GM23338 (cell line): Measurements from ENCODE around the gene STK36. TPM values are rescaled to one million over a fixed set of nuclear protein-coding genes. Genes with fewer than 3 reads are reported as not detected.

Experiments
- ATAC-seq: fragments of 200-7000 bp; cut with Tn5 transposase; 3 replicates; pipeline ENCODE4 v1.9.1; 2020
- DNase-seq: peaks from one replicate; pipeline ENCODE4 v3.0.0-alpha.2; 2015; ENCODE audit warnings: low spot score
- H2AFZ ChIP-seq: fragments of 200-600 bp; sonication (generic); 2 replicates; pipeline ENCODE4 v1.8.0; 2016; ENCODE audit warnings: antibody characterized with exemption, mild to moderate bottlenecking, moderate library complexity
- H3F3A ChIP-seq: fragments of 200-600 bp; sonication (generic); replicated peaks from 2 replicates; pipeline ENCODE4 v1.8.0; 2017; ENCODE audit warnings: antibody characterized with exemption, mixed run types, low read depth
- H3K27ac ChIP-seq: fragments of 200-600 bp; sonication (generic); 2 replicates; pipeline ENCODE4 v1.6.1; 2016; ENCODE audit warnings: low read depth
- H3K27me3 ChIP-seq: fragments of 200-600 bp; sonication (generic); 2 replicates; pipeline ENCODE4 v1.8.0; 2016; ENCODE audit warnings: mild to moderate bottlenecking, mixed run types, moderate library complexity; ENCODE audit not compliant: insufficient read depth
- H3K36me3 ChIP-seq: fragments of 200-600 bp; sonication (generic); 2 replicates; pipeline ENCODE4 v1.8.0; 2016; ENCODE audit warnings: mild to moderate bottlenecking; ENCODE audit not compliant: insufficient read depth
- H3K4me1 ChIP-seq: fragments of 200-600 bp; sonication (generic); 2 replicates; pipeline ENCODE4 v1.8.0; 2016; ENCODE audit warnings: mild to moderate bottlenecking, moderate library complexity; ENCODE audit not compliant: insufficient read depth
- H3K4me2 ChIP-seq: fragments of 200-600 bp; sonication (generic); 2 replicates; pipeline ENCODE4 v1.7.1; 2017; ENCODE audit warnings: mixed run types
- H3K4me3 ChIP-seq: fragments of 200-600 bp; sonication (generic); 2 replicates; pipeline ENCODE4 v1.6.1; 2016; ENCODE audit warnings: mixed run types
- H3K79me2 ChIP-seq: fragments of 200-600 bp; sonication (generic); replicated peaks from 2 replicates; pipeline ENCODE4 v1.8.0; 2017; ENCODE audit warnings: mild to moderate bottlenecking; ENCODE audit not compliant: insufficient read depth
- H3K9me2 ChIP-seq: fragments of 200-600 bp; sonication (generic); 2 replicates; pipeline ENCODE4 v1.8.0; 2017; ENCODE audit not compliant: insufficient read depth
- H4K20me1 ChIP-seq: fragments of 200-600 bp; sonication (generic); replicated peaks from 2 replicates; pipeline ENCODE4 v1.8.0; 2017; ENCODE audit warnings: mild to moderate bottlenecking; ENCODE audit not compliant: insufficient read depth
- H3K27ac Mint-ChIP-seq: 2 replicates; pipeline ENCODE4 v1.8.0; 2020; ENCODE audit warnings: inconsistent platforms, mild to moderate bottlenecking, moderate library complexity, mixed read lengths
- H3K27me3 Mint-ChIP-seq: 3 replicates; pipeline ENCODE4 v1.8.0; 2022; ENCODE audit warnings: low read depth, mild to moderate bottlenecking, moderate library complexity, mixed read lengths, inconsistent platforms; ENCODE audit not compliant: insufficient read depth, poor library complexity
- H3K36me3 Mint-ChIP-seq: 3 replicates; pipeline ENCODE4 v1.8.0; 2021; ENCODE audit warnings: low read depth, mild to moderate bottlenecking, inconsistent platforms, moderate library complexity, mixed read lengths
- H3K4me1 Mint-ChIP-seq: 3 replicates; pipeline ENCODE4 v1.8.0; 2020; ENCODE audit warnings: mild to moderate bottlenecking, inconsistent platforms, mixed read lengths
- H3K4me3 Mint-ChIP-seq: 3 replicates; pipeline ENCODE4 v1.8.0; 2021; ENCODE audit warnings: moderate library complexity, mild to moderate bottlenecking, inconsistent platforms, mixed read lengths
- H3K9me3 Mint-ChIP-seq: 3 replicates; pipeline ENCODE4 v1.8.0; 2020; ENCODE audit warnings: moderate library complexity, mild to moderate bottlenecking, inconsistent platforms, mixed read lengths
- CREB1 ChIP-seq: fragments of 250-450 bp; sonication (Bioruptor Pico); IDR thresholded peaks from 2 replicates; pipeline ENCODE4 v1.5.0; 2020; ENCODE audit warnings: low read depth, mild to moderate bottlenecking, moderate library complexity
- EZH2 ChIP-seq: fragments of 200-600 bp; sonication (generic); IDR thresholded peaks from one replicate; pipeline ENCODE4 v1.8.0; 2017; ENCODE audit warnings: antibody characterized with exemption, mild to moderate bottlenecking, low read depth; ENCODE audit not compliant: unreplicated experiment
- EZH2phosphoT487 ChIP-seq: fragments of 200-600 bp; sonication (generic); IDR thresholded peaks from one replicate; pipeline ENCODE4 v1.8.1; 2018; ENCODE audit warnings: antibody characterized with exemption; ENCODE audit not compliant: unreplicated experiment
- JUNB ChIP-seq: IDR thresholded peaks from one replicate; pipeline ENCODE4 v1.6.1; 2016; ENCODE audit warnings: antibody characterized with exemption; ENCODE audit not compliant: unreplicated experiment
- NANOG ChIP-seq: IDR thresholded peaks from 2 replicates; pipeline ENCODE4 v1.6.1; 2016; ENCODE audit warnings: antibody characterized with exemption, borderline replicate concordance
- POLR2AphosphoS5 ChIP-seq: IDR thresholded peaks from 2 replicates; pipeline ENCODE4 v1.6.1; 2016; ENCODE audit warnings: antibody characterized with exemption, low read depth
- STAT1 ChIP-seq: IDR thresholded peaks from one replicate; pipeline ENCODE4 v1.6.1; 2016; ENCODE audit warnings: antibody characterized with exemption; ENCODE audit not compliant: unreplicated experiment
- ZNF114 ChIP-seq: fragments of 250-450 bp; sonication (Bioruptor Pico); IDR thresholded peaks from 2 replicates; pipeline ENCODE4 v1.5.0; 2020; ENCODE audit warnings: mild to moderate bottlenecking, moderate library complexity
- ZNF331 ChIP-seq: fragments of 250-450 bp; sonication (Bioruptor Pico); IDR thresholded peaks from 2 replicates; pipeline ENCODE4 v1.5.0; 2020; ENCODE audit warnings: low read depth, mild to moderate bottlenecking, moderate library complexity
- polyA plus RNA-seq: library from polyadenylated mRNA; unstranded; fragments of >200 nt; fragmentation: Nextera tagmentation; extraction: Ambion mirVana; gene quantifications from 2 replicates; pipeline ENCODE4 v1.2.1, GENCODE V29; 2016
- total RNA-seq: library from RNA; depleted of rRNA; stranded (reverse); fragments of >200 nt; shearing (Covaris generic); gene quantifications from 2 replicates; pipeline ENCODE4 v1.2.3, GENCODE V29; 2014
- TF ChIP-seq, protein P1 (sequence below), 2 experiments: fragments of 200-600 bp in 1 of 2; sonication (generic) in 1 of 2; conservative IDR thresholded peaks; 2 replicates each; pipeline versions ENCODE4 v1.5.1 to v1.6.1; 2016 to 2017; ENCODE audit warnings: antibody characterized with exemption in 2 of 2, low read depth in 2 of 2, mild to moderate bottlenecking in 2 of 2, moderate library complexity in 1 of 2
- TF ChIP-seq, protein P2 (sequence below): IDR thresholded peaks from 2 replicates; pipeline ENCODE4 v1.6.1; 2016; ENCODE audit warnings: antibody characterized with exemption
- TF ChIP-seq, protein P3 (sequence below): fragments of 250-450 bp; sonication (Bioruptor Pico); IDR thresholded peaks from 2 replicates; pipeline ENCODE4 v1.5.0; 2020; ENCODE audit warnings: mild to moderate bottlenecking, moderate library complexity
- TF ChIP-seq, protein P4 (sequence below): IDR thresholded peaks from one replicate; pipeline ENCODE4 v1.6.1; 2018; ENCODE audit warnings: antibody characterized with exemption; ENCODE audit not compliant: unreplicated experiment

STK36 gene
- total and polyA plus RNA-seq, 2 experiments from 2014 or later = 21.2 to 26.3 TPM

DNA sequence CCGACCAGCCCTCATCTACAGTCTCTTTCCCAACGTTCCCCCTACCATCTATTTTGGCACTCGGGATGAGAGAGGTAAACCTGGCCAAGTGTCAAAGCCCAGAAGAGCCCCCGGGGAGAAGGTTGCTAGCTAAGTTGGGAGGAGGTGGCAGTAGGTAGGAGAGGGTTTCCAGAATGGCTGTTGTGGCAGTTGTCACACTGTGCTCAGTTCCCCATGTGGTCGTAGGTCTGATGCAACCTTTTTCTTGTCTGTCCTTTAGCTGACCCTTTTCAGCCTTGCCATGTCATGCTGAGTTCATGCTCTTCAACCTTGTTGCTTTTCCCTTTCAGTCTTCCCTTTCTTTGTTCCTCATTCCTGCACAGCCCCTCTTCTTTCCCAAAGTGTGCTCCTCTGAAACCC lies 73.3 kb downstream of the STK36 start:
- H3K27me3 ChIP-seq = no peaks in the 10 kb centered on the region
- H3K4me3 ChIP-seq = no peak overlapping the region
- no peak overlapping the region for H3K27ac ChIP-seq
- no peak overlapping the region for H3K4me3 Mint-ChIP-seq
- H3K36me3 ChIP-seq = peaks cover 36% of the 10 kb centered on the region
- TF ChIP-seq POLR2AphosphoS5 (no peak), ZNF331 (CRISPR knock-in tag) (no peak), CREB1 (CRISPR knock-in tag) (no peak), STAT1 (no peak), EZH2phosphoT487 (no peak), EZH2 (no peak), JUNB (no peak), NANOG (no peak), ZNF114 (CRISPR knock-in tag) (no peak)
- TF ChIP-seq, protein P1, sequence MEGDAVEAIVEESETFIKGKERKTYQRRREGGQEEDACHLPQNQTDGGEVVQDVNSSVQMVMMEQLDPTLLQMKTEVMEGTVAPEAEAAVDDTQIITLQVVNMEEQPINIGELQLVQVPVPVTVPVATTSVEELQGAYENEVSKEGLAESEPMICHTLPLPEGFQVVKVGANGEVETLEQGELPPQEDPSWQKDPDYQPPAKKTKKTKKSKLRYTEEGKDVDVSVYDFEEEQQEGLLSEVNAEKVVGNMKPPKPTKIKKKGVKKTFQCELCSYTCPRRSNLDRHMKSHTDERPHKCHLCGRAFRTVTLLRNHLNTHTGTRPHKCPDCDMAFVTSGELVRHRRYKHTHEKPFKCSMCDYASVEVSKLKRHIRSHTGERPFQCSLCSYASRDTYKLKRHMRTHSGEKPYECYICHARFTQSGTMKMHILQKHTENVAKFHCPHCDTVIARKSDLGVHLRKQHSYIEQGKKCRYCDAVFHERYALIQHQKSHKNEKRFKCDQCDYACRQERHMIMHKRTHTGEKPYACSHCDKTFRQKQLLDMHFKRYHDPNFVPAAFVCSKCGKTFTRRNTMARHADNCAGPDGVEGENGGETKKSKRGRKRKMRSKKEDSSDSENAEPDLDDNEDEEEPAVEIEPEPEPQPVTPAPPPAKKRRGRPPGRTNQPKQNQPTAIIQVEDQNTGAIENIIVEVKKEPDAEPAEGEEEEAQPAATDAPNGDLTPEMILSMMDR (conservative IDR thresholded peaks at IDR 0.05; ENCODE audit: low read depth in 2 of 2) = no peak
- TF ChIP-seq, protein P2, sequence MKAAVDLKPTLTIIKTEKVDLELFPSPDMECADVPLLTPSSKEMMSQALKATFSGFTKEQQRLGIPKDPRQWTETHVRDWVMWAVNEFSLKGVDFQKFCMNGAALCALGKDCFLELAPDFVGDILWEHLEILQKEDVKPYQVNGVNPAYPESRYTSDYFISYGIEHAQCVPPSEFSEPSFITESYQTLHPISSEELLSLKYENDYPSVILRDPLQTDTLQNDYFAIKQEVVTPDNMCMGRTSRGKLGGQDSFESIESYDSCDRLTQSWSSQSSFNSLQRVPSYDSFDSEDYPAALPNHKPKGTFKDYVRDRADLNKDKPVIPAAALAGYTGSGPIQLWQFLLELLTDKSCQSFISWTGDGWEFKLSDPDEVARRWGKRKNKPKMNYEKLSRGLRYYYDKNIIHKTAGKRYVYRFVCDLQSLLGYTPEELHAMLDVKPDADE = no peak
- TF ChIP-seq, protein P3, sequence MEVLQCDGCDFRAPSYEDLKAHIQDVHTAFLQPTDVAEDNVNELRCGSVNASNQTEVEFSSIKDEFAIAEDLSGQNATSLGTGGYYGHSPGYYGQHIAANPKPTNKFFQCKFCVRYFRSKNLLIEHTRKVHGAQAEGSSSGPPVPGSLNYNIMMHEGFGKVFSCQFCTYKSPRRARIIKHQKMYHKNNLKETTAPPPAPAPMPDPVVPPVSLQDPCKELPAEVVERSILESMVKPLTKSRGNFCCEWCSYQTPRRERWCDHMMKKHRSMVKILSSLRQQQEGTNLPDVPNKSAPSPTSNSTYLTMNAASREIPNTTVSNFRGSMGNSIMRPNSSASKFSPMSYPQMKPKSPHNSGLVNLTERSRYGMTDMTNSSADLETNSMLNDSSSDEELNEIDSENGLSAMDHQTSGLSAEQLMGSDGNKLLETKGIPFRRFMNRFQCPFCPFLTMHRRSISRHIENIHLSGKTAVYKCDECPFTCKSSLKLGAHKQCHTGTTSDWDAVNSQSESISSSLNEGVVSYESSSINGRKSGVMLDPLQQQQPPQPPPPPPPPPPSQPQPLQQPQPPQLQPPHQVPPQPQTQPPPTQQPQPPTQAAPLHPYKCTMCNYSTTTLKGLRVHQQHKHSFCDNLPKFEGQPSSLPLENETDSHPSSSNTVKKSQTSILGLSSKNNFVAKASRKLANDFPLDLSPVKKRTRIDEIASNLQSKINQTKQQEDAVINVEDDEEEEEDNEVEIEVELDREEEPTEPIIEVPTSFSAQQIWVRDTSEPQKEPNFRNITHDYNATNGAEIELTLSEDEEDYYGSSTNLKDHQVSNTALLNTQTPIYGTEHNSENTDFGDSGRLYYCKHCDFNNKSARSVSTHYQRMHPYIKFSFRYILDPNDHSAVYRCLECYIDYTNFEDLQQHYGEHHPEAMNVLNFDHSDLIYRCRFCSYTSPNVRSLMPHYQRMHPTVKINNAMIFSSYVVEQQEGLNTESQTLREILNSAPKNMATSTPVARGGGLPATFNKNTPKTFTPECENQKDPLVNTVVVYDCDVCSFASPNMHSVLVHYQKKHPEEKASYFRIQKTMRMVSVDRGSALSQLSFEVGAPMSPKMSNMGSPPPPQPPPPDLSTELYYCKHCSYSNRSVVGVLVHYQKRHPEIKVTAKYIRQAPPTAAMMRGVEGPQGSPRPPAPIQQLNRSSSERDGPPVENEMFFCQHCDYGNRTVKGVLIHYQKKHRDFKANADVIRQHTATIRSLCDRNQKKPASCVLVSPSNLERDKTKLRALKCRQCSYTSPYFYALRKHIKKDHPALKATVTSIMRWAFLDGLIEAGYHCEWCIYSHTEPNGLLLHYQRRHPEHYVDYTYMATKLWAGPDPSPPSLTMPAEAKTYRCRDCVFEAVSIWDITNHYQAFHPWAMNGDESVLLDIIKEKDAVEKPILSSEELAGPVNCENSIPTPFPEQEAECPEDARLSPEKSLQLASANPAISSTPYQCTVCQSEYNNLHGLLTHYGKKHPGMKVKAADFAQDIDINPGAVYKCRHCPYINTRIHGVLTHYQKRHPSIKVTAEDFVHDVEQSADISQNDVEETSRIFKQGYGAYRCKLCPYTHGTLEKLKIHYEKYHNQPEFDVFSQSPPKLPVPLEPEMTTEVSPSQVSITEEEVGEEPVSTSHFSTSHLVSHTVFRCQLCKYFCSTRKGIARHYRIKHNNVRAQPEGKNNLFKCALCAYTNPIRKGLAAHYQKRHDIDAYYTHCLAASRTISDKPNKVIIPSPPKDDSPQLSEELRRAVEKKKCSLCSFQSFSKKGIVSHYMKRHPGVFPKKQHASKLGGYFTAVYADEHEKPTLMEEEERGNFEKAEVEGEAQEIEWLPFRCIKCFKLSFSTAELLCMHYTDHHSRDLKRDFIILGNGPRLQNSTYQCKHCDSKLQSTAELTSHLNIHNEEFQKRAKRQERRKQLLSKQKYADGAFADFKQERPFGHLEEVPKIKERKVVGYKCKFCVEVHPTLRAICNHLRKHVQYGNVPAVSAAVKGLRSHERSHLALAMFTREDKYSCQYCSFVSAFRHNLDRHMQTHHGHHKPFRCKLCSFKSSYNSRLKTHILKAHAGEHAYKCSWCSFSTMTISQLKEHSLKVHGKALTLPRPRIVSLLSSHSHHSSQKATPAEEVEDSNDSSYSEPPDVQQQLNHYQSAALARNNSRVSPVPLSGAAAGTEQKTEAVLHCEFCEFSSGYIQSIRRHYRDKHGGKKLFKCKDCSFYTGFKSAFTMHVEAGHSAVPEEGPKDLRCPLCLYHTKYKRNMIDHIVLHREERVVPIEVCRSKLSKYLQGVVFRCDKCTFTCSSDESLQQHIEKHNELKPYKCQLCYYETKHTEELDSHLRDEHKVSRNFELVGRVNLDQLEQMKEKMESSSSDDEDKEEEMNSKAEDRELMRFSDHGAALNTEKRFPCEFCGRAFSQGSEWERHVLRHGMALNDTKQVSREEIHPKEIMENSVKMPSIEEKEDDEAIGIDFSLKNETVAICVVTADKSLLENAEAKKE (CRISPR knock-in tag) = no peak
- TF ChIP-seq, protein P4, sequence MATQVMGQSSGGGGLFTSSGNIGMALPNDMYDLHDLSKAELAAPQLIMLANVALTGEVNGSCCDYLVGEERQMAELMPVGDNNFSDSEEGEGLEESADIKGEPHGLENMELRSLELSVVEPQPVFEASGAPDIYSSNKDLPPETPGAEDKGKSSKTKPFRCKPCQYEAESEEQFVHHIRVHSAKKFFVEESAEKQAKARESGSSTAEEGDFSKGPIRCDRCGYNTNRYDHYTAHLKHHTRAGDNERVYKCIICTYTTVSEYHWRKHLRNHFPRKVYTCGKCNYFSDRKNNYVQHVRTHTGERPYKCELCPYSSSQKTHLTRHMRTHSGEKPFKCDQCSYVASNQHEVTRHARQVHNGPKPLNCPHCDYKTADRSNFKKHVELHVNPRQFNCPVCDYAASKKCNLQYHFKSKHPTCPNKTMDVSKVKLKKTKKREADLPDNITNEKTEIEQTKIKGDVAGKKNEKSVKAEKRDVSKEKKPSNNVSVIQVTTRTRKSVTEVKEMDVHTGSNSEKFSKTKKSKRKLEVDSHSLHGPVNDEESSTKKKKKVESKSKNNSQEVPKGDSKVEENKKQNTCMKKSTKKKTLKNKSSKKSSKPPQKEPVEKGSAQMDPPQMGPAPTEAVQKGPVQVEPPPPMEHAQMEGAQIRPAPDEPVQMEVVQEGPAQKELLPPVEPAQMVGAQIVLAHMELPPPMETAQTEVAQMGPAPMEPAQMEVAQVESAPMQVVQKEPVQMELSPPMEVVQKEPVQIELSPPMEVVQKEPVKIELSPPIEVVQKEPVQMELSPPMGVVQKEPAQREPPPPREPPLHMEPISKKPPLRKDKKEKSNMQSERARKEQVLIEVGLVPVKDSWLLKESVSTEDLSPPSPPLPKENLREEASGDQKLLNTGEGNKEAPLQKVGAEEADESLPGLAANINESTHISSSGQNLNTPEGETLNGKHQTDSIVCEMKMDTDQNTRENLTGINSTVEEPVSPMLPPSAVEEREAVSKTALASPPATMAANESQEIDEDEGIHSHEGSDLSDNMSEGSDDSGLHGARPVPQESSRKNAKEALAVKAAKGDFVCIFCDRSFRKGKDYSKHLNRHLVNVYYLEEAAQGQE = no peak
- peaks cover 73% of the 10 kb centered on the region for H3K36me3 Mint-ChIP-seq
- H3F3A ChIP-seq = no peaks in the 10 kb centered on the region
- H3K79me2 ChIP-seq = no peaks in the 10 kb centered on the region
- no peak overlapping the region for H2AFZ ChIP-seq
- H4K20me1 ChIP-seq = peaks cover 13% of the 10 kb centered on the region
- H3K9me3 Mint-ChIP-seq = no peaks in the 10 kb centered on the region
- peak overlapping the region; percentile 91 for H3K27ac Mint-ChIP-seq
- H3K4me1 Mint-ChIP-seq = peaks cover 4% of the 10 kb centered on the region; the same call in 1 of the 3 replicates
- H3K4me2 ChIP-seq = no peak overlapping the region
- H3K27me3 Mint-ChIP-seq = no peaks in the 10 kb centered on the region
- ATAC-seq = no peak
- H3K9me2 ChIP-seq = no peaks in the 10 kb centered on the region
- no peak for DNase-seq
- H3K4me1 ChIP-seq = no peaks in the 10 kb centered on the region
